Esophagus squamous epithelium (tissue), 5 donors: ENCODE data around the gene CCR5. TPM values are rescaled to one million over a fixed set of nuclear protein-coding genes. Genes with fewer than 3 reads are reported as not detected.

Experiments
- DNase-seq: peaks from one replicate; lab custom pipeline; 2025; lab: John Stamatoyannopoulos, UW
- H3K27ac ChIP-seq, 4 donors: fragments of 200-600 bp; sonication (generic); one replicate each; pipeline ENCODE4 v1.5.1; 2016 to 2019; ENCODE audit warnings: mild to moderate bottlenecking in 1 of 4
- H3K27me3 ChIP-seq, 4 donors: fragments of 200-600 bp; sonication (generic); 1 replicate in 3 of 4; 2 replicates in 1 of 4; pipeline versions ENCODE4 v1.5.1 to v1.6.0; 2017 to 2021; ENCODE audit warnings: antibody characterized with exemption in 1 of 4
- H3K36me3 ChIP-seq, 3 donors: fragments of 200-600 bp; sonication (generic); one replicate each; pipeline ENCODE4 v1.5.1; 2016 to 2019
- H3K4me1 ChIP-seq, 3 donors: fragments of 200-600 bp; sonication (generic); one replicate each; pipeline ENCODE4 v1.5.1; 2017 to 2019
- H3K4me3 ChIP-seq, 4 donors: fragments of 200-600 bp; sonication (generic); 1 replicate in 3 of 4; 2 replicates in 1 of 4; pipeline ENCODE4 v1.5.1; 2016 to 2019; ENCODE audit warnings: mild to moderate bottlenecking in 2 of 4, moderate library complexity in 1 of 4
- H3K9me3 ChIP-seq, 3 donors: fragments of 200-600 bp; sonication (generic); one replicate each; pipeline ENCODE4 v1.5.1; 2016 to 2019
- CTCF ChIP-seq, 6 experiments: fragments of 450-650 bp in 4 of 6; fragments of 200-600 bp in 2 of 6; sonication (generic) in 2 of 6; IDR thresholded peaks; one replicate each; pipeline ENCODE4 v1.5.1; 2016 to 2019; ENCODE audit warnings: antibody characterized with exemption in 6 of 6, mild to moderate bottlenecking in 4 of 6, moderate library complexity in 4 of 6
- POLR2A ChIP-seq, 4 donors: fragments of 450-650 bp; IDR thresholded peaks; one replicate each; pipeline ENCODE4 v1.6.1; 2017; ENCODE audit warnings: antibody characterized with exemption in 4 of 4, mild to moderate bottlenecking in 4 of 4, moderate library complexity in 3 of 4
- WGBS, 2 donors: methylation state at CpG; one replicate each; pipeline ENCODE4 v1.1.5; 2018; 5-methylcytosine and 5-hydroxymethylcytosine counted together
- intact Hi-C: fragments of 100-400 bp; cut with DNase I; formaldehyde crosslinking; loops from one replicate; pipeline ENCODE4 v1.15.0; 2022
- total RNA-seq, 4 donors: library from RNA; depleted of rRNA; stranded (reverse); fragments of >200 nt; gene quantifications; one replicate each; pipeline ENCODE4 v1.1.0, GENCODE V29; 2016
- donor health status: DM: yes; HTN: yes; CAD: no.

The CCR5 gene
- total RNA-seq, 4 donors from 2014 or later: 0.61 to 2.5 (median 0.93) TPM

GRCh38 chr3:46406443-46406787 is 35.7 kb downstream of the CCR5 start:
- H3K36me3 ChIP-seq: no peaks in the 10 kb centered on the region
- H3K4me3 ChIP-seq: no peak overlapping the region
- peak overlapping the region; percentile 55 to 89 (median 70) for H3K27ac ChIP-seq
- no peaks in the 10 kb centered on the region for H3K9me3 ChIP-seq
- peaks cover 0 to 40% (median 3%) of the 10 kb centered on the region in 3 donors for H3K4me1 ChIP-seq
- no peak for TF ChIP-seq POLR2A (IDR thresholded peaks at IDR 0.05)
- no peak for TF ChIP-seq CTCF (IDR thresholded peaks at IDR 0.05)
- peaks cover 0 to 4% (median 0%) of the 10 kb centered on the region in 4 donors for H3K27me3 ChIP-seq
- DNase-seq: no peak
- intact Hi-C loops: no loop called here
- 61 to 73% methylated on average over 4 of the region's 4 CpGs for WGBS, 2 donors

- peak within 1 kb of the TSS; percentile 55 to 89 (median 70) for H3K27ac ChIP-seq
- no peaks in the 10 kb centered on the region for H3K36me3 ChIP-seq
- peaks cover 0 to 40% (median 3%) of the 10 kb centered on the region in 3 donors for H3K4me1 ChIP-seq
- no peaks in the 10 kb centered on the region for H3K9me3 ChIP-seq
- peak within 1 kb of the TSS; percentile 3 to 57 (median 30) for H3K4me3 ChIP-seq
- H3K27me3 ChIP-seq: peaks cover 0 to 4% (median 0%) of the 10 kb centered on the region in 4 donors
- DNase-seq: peak; percentile 29
- intact Hi-C loops: no loop called here
- WGBS, 2 donors: 35 to 50% methylated on average over 13 to 14 of the region's 20 CpGs
- TF ChIP-seq POLR2A (IDR thresholded peaks at IDR 0.05) (peak in 2 of 4 donors; percentile 23 to 58), CTCF (IDR thresholded peaks at IDR 0.05) (no peak)
Measured at GRCh38 chr3:46406788-46407611, 36.3 kb downstream of the CCR5 start, which contains the start of the genes CCR5AS and CCRL2. Gene CCR5AS, minus strand, starts transcription at chr3:46407066. Gene CCRL2, plus strand, starts transcription at chr3:46407259. Its CDS starts 821 bp downstream, at chr3:46408080.

- Histone ChIP-seq H3K9me3 (no peaks in the 10 kb centered on the region), H3K27ac (peak overlapping the region; percentile 55 to 89 (median 70)), H3K27me3 (peaks cover 0 to 4% (median 0%) of the 10 kb centered on the region in 4 donors), H3K36me3 (no peaks in the 10 kb centered on the region), H3K4me1 (peaks cover 0 to 40% (median 3%) of the 10 kb centered on the region in 3 donors), H3K4me3 (peak overlapping the region in 3 of 4 donors; percentile 28 to 57 (median 32))
- WGBS, 2 donors: 74 to 85% methylated on average over 7 of the region's 7 CpGs
- intact Hi-C loops: no loop called here
- TF ChIP-seq POLR2A (IDR thresholded peaks at IDR 0.05) (no peak), CTCF (IDR thresholded peaks at IDR 0.05) (no peak)
- DNase-seq: no peak
Measured at GRCh38 chr3:46407970-46408369, 37.2 kb downstream of the CCR5 start.

GRCh38 chr3:46408853-46409252 is 38.1 kb downstream of the CCR5 start:
- no peaks in the 10 kb centered on the region for H3K9me3 ChIP-seq
- intact Hi-C loops: no loop called here
- H3K4me3 ChIP-seq: no peak overlapping the region
- no peaks in the 10 kb centered on the region for H3K36me3 ChIP-seq
- DNase-seq: no peak
- H3K27me3 ChIP-seq: no peaks in the 10 kb centered on the region
- 88 to 90% methylated on average over 7 of the region's 7 CpGs for WGBS, 2 donors
- no peak for TF ChIP-seq POLR2A (IDR thresholded peaks at IDR 0.05)
- TF ChIP-seq CTCF (IDR thresholded peaks at IDR 0.05): no peak
- no peak overlapping the region for H3K27ac ChIP-seq
- peaks cover 0 to 40% (median 3%) of the 10 kb centered on the region in 3 donors for H3K4me1 ChIP-seq
